ENCODE data around the gene IRF5.

- TF ChIP-seq EZH2phosphoT487 (IDR thresholded peaks at IDR 0.05; ENCODE audit: borderline replicate concordance): no peak
- TF ChIP-seq, protein P1, sequence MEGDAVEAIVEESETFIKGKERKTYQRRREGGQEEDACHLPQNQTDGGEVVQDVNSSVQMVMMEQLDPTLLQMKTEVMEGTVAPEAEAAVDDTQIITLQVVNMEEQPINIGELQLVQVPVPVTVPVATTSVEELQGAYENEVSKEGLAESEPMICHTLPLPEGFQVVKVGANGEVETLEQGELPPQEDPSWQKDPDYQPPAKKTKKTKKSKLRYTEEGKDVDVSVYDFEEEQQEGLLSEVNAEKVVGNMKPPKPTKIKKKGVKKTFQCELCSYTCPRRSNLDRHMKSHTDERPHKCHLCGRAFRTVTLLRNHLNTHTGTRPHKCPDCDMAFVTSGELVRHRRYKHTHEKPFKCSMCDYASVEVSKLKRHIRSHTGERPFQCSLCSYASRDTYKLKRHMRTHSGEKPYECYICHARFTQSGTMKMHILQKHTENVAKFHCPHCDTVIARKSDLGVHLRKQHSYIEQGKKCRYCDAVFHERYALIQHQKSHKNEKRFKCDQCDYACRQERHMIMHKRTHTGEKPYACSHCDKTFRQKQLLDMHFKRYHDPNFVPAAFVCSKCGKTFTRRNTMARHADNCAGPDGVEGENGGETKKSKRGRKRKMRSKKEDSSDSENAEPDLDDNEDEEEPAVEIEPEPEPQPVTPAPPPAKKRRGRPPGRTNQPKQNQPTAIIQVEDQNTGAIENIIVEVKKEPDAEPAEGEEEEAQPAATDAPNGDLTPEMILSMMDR (conservative IDR thresholded peaks at IDR 0.05; ENCODE audit: low read length): no peak
Measured at GRCh38 chr7:128948312-128948973, 10.7 kb downstream of the IRF5 start.
